Activated T-cell treated with anti-CD3 and anti-CD28 coated beads, Interleukin-2, amount 50 U/mL, for 4 hours (primary cell): ENCODE results near the gene WDR37. TPM values are rescaled to one million over a fixed set of nuclear protein-coding genes. Genes with fewer than 3 reads are reported as not detected.
"Not testable (repeated sequence)": the region's sequence is repeated elsewhere in the genome, so short reads cannot be mapped to it uniquely, and the experiment has no call there.

ENCODE experiments used
- ATAC-seq, 2 donors: fragments of 200-7000 bp; cut with Tn5 transposase; one replicate each; pipeline ENCODE4 v1.10.0; 2021
- DNase-seq: peaks from one replicate; pipeline ENCODE4 v3.0.0-alpha.2; 2020
- H3K27me3 Mint-ChIP-seq: one replicate; pipeline ENCODE4 v1.8.0; 2021; ENCODE audit warnings: low read depth, mixed read lengths
- H3K36me3 Mint-ChIP-seq: one replicate; pipeline ENCODE4 v1.8.0; 2022; ENCODE audit warnings: mixed read lengths; ENCODE audit not compliant: insufficient read depth
- H3K4me1 Mint-ChIP-seq: one replicate; pipeline ENCODE4 v1.8.0; 2021; ENCODE audit warnings: low read depth, mixed read lengths
- H3K4me3 Mint-ChIP-seq: one replicate; pipeline ENCODE4 v1.8.0; 2021; ENCODE audit warnings: mild to moderate bottlenecking, moderate library complexity, mixed read lengths
- H3K9me3 Mint-ChIP-seq: one replicate; pipeline ENCODE4 v1.8.0; 2021; ENCODE audit warnings: mixed read lengths
- total RNA-seq, 3 donors: library from RNA; stranded (reverse); gene quantifications; one replicate each; pipeline ENCODE4 v1.2.1, GENCODE V29; 2021

The WDR37 gene
- total RNA-seq, 3 donors from 2014 or later, result 10.5 to 13.5 (median 12.2) TPM

DNA sequence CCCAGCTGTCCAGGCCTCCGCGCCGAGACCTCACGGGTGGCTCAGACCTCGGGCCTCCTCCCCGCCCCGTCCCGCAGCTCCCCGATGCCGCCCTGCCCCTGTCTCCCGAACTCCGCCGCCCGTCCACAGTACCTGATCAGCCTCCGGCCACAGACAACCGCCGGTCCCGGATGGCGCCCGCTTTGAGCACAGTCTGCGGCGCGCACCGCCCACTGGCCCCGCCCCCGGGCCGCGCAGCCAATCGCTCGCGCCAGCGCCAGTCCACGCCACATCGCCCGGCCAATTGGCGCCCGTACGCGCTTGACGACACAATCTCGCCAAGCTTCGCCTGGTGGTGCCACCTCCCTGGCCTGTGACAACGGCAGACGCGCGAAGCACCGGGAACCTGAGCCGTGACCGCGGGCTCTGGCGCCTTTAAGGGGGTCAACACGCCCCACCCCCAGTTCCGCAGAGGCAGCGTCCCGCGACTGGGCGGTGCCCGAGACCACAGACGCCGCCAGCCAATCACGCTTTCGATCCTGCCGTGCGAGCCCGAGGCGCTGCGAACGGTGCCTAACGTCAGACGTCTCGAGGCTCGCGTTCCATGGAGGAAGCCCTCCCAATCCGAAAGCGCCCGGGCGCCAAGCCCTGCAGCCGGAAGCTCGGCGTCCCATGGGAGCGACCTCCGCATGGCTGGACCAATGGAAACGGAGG is 7.3 kb upstream of the WDR37 start, which contains the start of gene IDI1:
IDI1 (minus strand) TSS at position 388 of the 693 bp plus-strand sequence; CDS start at position 272, 116 bp downstream.
- H3K36me3 Mint-ChIP-seq, result peaks cover 18% of the 10 kb centered on the region
- peak within 1 kb of the TSS; percentile 92 for H3K4me3 Mint-ChIP-seq
- no peaks in the 10 kb centered on the region for H3K27me3 Mint-ChIP-seq
- peak; percentile 94 for DNase-seq
- H3K4me1 Mint-ChIP-seq, result peaks cover 67% of the 10 kb centered on the region
- peak; percentile 83 to 88 for ATAC-seq
- H3K9me3 Mint-ChIP-seq, result no peaks in the 10 kb centered on the region

GRCh38 chr10:1049425-1049958 is 6.7 kb upstream of the WDR37 start:
- ATAC-seq, result no peak
- Mint-ChIP-seq H3K4me3 (peak overlapping the region; percentile 92), H3K36me3 (peaks cover 17% of the 10 kb centered on the region), H3K4me1 (peaks cover 67% of the 10 kb centered on the region), H3K9me3 (no peaks in the 10 kb centered on the region), H3K27me3 (no peaks in the 10 kb centered on the region)
- no peak for DNase-seq

DNA sequence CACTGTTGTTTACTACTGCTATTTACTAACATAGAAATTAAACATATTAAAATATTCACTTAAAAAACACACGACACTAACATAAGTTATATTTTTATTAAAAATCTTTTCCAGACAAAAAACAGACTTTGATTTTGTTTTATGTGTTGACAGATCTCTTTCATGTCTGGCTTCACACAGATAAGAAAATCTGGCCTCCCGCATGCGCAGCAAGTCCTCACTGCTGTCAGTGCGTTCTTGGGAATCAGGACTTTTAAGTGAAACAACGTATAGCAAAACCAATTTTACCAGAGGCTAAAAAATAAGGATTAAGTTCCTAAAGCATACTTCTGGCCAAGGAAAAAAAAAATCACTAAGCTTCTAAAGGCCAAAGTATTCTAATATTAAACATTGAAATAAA is 6.0 kb upstream of the WDR37 start:
- H3K9me3 Mint-ChIP-seq, result no peaks in the 10 kb centered on the region
- H3K4me3 Mint-ChIP-seq, result peak overlapping the region; percentile 92
- peaks cover 14% of the 10 kb centered on the region for H3K36me3 Mint-ChIP-seq
- H3K27me3 Mint-ChIP-seq, result no peaks in the 10 kb centered on the region
- ATAC-seq (no peak), DNase-seq (no peak)
- peaks cover 67% of the 10 kb centered on the region for H3K4me1 Mint-ChIP-seq

DNA sequence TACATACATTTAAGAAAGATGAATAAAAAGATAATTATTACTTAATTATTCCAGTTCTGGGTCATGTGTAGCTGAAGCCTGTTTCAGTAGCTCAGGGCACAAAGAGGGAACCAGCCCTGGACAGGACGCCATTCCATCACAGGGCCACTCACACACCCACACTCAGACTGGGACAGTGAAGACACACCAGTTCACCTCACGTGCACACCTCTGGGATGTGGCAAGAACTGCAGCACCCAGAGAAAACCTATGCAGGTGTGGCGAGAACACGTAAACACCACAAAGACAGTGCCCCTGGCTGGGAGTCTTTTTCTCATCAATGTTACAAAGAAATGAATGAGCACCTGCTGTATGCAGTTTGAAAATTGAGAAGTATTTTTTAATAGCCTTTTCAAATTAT is 5.6 kb upstream of the WDR37 start:
- H3K9me3 Mint-ChIP-seq, result no peaks in the 10 kb centered on the region
- H3K4me3 Mint-ChIP-seq, result peak overlapping the region; percentile 92
- DNase-seq (peak; percentile 20), ATAC-seq (no peak)
- H3K36me3 Mint-ChIP-seq, result peaks cover 14% of the 10 kb centered on the region
- H3K4me1 Mint-ChIP-seq, result peaks cover 67% of the 10 kb centered on the region
- no peaks in the 10 kb centered on the region for H3K27me3 Mint-ChIP-seq

DNA sequence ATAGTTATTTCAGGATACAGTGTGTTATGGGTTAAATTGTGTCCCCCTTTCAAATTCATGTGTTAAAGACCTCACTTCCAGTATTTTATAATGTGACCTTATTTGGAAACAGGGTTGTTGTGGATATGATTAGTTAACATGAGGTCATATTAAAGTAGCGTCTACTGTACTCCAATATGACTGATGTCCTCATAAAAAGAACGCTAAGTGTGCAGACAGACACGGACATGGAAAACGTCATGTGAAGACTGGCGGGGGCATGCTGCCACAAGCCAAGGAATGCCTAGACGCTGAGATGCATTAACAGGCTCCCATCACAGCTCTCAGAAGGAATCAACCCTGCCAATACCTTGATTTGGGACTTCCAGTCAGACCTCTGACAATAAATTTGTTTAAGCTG is 1.5 kb upstream of the WDR37 start:
- no peak for DNase-seq
- H3K4me1 Mint-ChIP-seq, result peaks cover 80% of the 10 kb centered on the region
- no peaks in the 10 kb centered on the region for H3K27me3 Mint-ChIP-seq
- no peaks in the 10 kb centered on the region for H3K9me3 Mint-ChIP-seq
- peak overlapping the region; percentile 93 for H3K4me3 Mint-ChIP-seq
- no peak for ATAC-seq
- peaks cover 14% of the 10 kb centered on the region for H3K36me3 Mint-ChIP-seq

DNA sequence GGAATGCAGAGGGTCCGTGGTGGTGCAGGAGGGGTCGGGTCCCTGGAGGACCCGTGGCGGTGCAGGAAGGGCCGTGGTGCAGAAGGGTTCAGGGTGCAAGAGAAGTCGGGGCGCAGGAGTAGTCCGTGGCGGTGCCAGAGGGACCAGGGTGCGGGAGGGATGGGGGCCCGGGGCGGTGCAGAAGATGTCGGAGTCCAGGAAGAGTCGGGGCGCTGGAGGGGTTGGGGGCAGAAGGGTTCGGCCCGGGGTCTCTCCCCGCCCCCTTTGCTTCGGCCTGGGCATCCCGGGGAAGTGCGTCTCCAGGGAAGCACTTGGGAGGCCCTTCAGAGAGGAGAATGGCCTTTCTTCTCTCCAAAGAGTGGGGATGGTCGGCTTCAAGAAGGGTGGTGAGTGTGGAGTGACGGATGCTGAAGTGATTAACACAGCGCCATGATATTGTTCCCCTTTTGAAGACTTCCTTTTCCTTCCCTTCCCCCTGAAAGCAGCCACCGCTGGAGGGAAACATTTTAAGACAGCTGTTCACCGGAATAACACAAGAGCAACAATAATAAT is 997 bp downstream of the WDR37 start:
- Mint-ChIP-seq H3K27me3 (no peaks in the 10 kb centered on the region), H3K4me3 (peak overlapping the region; percentile 95), H3K4me1 (peaks cover 87% of the 10 kb centered on the region), H3K9me3 (no peaks in the 10 kb centered on the region), H3K36me3 (peaks cover 11% of the 10 kb centered on the region)
- ATAC-seq, result no peak
- DNase-seq, result no peak

DNA sequence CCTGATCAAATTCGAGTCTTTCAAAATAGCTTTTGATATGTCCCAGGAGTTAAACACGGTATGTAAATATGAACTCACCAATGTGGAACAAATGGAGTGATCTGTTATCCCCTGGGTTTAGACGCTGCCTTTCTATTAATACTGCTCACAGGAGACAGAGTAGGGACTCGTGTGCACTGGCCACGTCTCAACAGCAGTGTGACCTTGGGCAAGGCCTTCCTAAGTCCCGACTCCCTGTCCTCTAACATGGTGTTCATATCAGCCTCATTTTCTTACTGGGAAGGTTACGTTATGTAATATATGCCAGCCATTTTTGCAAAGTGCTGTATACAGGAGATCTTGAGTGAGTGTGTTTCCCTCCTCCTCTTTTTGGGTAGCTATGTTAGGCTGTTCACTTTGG is 1.8 kb downstream of the WDR37 start:
- Mint-ChIP-seq H3K9me3 (no peaks in the 10 kb centered on the region), H3K4me3 (peak overlapping the region; percentile 95), H3K4me1 (peaks cover 88% of the 10 kb centered on the region), H3K36me3 (peaks cover 11% of the 10 kb centered on the region), H3K27me3 (no peaks in the 10 kb centered on the region)
- no peak for DNase-seq
- ATAC-seq, result no peak

GRCh38 chr10:1059902-1060301 is 3.7 kb downstream of the WDR37 start:
- ATAC-seq, result no peak
- Mint-ChIP-seq H3K9me3 (no peaks in the 10 kb centered on the region), H3K4me3 (no peak overlapping the region), H3K27me3 (no peaks in the 10 kb centered on the region), H3K4me1 (peaks cover 85% of the 10 kb centered on the region), H3K36me3 (peaks cover 7% of the 10 kb centered on the region)
- DNase-seq, result no peak

DNA sequence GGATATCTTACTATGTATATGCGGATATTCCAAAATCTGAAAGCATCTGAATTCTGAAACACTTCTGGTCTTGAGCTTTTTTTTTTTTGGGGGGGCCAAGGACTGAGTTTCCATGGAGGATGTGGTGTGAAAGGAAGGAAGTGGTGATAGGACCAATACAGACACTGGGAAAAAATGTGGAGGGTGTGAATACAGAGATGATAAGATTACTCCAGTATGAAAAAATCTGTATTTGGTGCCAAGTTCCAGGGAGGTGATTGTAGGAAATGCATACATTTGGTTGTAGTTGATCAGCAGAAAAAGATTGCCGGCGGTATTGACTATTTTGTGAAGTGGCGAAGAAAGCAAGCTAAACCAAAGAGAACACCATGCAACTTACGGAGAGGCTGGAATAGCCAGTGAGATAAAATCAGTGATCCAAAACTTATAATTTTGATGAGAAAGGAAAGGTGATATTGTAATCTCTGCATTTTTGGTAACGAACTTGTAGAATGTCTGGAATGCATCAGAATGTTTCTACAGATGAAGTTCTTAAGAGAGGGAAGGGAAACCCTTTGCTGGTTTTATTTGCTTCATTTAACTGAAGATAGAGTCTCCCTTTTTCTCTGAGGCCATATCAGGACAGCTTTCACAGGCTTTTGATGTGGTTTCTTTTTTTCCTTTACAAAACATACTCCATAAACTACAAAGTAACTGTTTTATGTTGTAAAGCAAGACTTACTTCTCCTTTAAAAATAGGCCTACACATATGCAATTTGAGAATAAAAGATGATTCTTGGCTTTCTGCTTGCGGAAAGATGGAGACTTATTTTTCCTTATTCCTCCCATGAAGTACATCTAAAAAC is 6.0 kb downstream of the WDR37 start:
- ATAC-seq (no peak), DNase-seq (no peak)
- H3K27me3 Mint-ChIP-seq, result no peaks in the 10 kb centered on the region
- H3K4me3 Mint-ChIP-seq, result peak overlapping the region; percentile 49
- H3K4me1 Mint-ChIP-seq, result peaks cover 91% of the 10 kb centered on the region
- no peaks in the 10 kb centered on the region for H3K9me3 Mint-ChIP-seq
- peaks cover 7% of the 10 kb centered on the region for H3K36me3 Mint-ChIP-seq

- H3K4me1 Mint-ChIP-seq, result peaks cover 89% of the 10 kb centered on the region
- peak; percentile 64 to 65 for ATAC-seq
Observed at GRCh38 chr10:1063232-1063865, 7.2 kb downstream of the WDR37 start.

GRCh38 chr10:1064964-1065247 is 8.7 kb downstream of the WDR37 start:
- H3K36me3 Mint-ChIP-seq, result peaks cover 4% of the 10 kb centered on the region
- H3K27me3 Mint-ChIP-seq, result no peaks in the 10 kb centered on the region
- DNase-seq (no peak), ATAC-seq (no peak)
- no peaks in the 10 kb centered on the region for H3K9me3 Mint-ChIP-seq
- H3K4me1 Mint-ChIP-seq, result peaks cover 85% of the 10 kb centered on the region
- no peak overlapping the region for H3K4me3 Mint-ChIP-seq

More at GRCh38 chr10:1063232-1063865, 7.2 kb downstream of the WDR37 start:
- H3K36me3 Mint-ChIP-seq, result peaks cover 4% of the 10 kb centered on the region
- DNase-seq, result no peak
- no peaks in the 10 kb centered on the region for H3K9me3 Mint-ChIP-seq
- peak overlapping the region; percentile 49 for H3K4me3 Mint-ChIP-seq
- H3K27me3 Mint-ChIP-seq, result no peaks in the 10 kb centered on the region

- H3K36me3 Mint-ChIP-seq, H3K4me3 Mint-ChIP-seq, DNase-seq, H3K9me3 Mint-ChIP-seq, H3K27me3 Mint-ChIP-seq, ATAC-seq: not testable (repeated sequence)
- H3K4me1 Mint-ChIP-seq, result peaks cover 75% of the 10 kb centered on the region
Observed at GRCh38 chr10:1066734-1067133, 10.5 kb downstream of the WDR37 start.

DNA sequence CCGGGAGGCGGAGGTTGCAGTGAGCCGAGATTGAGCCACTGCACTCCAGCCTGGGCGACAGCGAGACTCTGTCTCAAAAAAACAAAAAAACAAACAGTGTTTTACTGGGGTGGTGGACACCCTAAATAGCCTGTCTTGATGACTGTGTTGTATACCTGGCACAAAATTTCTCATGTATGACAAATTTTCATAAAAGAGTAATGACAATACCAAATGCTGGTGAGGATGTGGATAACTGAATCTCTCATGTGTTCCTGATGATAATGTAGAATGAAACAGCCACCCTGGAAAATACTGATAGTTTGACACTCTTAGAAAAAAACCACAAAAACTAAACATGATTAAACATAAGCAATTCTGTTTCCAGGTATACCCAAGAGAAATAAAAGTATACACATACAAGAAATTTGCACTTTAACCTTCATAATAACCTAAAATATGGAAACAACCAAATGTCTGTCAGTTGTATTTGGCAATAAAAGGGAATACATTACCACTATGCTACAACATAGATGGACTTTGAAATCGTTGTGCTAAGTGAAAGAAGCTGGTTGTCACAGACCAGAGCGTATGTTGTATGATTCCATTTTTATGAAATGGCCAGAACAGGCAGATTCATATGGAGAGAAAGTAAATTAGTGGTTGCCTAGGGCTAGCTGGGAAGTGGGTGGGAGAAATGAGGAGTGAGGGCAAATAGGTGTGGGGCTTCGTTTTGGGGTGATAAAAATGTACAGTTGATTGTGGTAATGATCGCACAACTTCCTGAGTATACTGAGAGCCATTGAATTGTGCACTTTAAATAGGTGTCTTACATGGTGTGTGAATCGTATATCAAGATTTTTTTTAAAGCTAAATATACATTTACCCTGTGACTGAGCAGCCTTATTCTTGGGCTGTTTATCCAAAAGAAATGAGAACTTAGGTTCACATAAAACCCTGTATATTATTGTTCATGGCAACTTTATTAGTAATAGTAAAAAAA is 12.5 kb downstream of the WDR37 start:
- peaks cover 10% of the 10 kb centered on the region for H3K36me3 Mint-ChIP-seq
- peaks cover 56% of the 10 kb centered on the region for H3K4me1 Mint-ChIP-seq
- H3K27me3 Mint-ChIP-seq, result no peaks in the 10 kb centered on the region
- ATAC-seq (no peak), DNase-seq (no peak)
- H3K9me3 Mint-ChIP-seq, result no peaks in the 10 kb centered on the region
- H3K4me3 Mint-ChIP-seq, result no peak overlapping the region
